ENCODE data around the gene MIEN1.

GRCh38 chr17:39684369-39685192 lies 45.8 kb downstream of the MIEN1 start:
- TF ChIP-seq CTCF (IDR thresholded peaks at IDR 0.05), result no peak
- TF ChIP-seq, protein P1, sequence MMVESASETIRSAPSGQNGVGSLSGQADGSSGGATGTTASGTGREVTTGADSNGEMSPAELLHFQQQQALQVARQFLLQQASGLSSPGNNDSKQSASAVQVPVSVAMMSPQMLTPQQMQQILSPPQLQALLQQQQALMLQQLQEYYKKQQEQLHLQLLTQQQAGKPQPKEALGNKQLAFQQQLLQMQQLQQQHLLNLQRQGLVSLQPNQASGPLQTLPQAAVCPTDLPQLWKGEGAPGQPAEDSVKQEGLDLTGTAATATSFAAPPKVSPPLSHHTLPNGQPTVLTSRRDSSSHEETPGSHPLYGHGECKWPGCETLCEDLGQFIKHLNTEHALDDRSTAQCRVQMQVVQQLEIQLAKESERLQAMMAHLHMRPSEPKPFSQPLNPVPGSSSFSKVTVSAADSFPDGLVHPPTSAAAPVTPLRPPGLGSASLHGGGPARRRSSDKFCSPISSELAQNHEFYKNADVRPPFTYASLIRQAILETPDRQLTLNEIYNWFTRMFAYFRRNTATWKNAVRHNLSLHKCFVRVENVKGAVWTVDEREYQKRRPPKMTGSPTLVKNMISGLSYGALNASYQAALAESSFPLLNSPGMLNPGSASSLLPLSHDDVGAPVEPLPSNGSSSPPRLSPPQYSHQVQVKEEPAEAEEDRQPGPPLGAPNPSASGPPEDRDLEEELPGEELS (CRISPR knock-in tag; IDR thresholded peaks at IDR 0.05), result no peak
- TF ChIP-seq ZBTB43 (CRISPR knock-in tag; IDR thresholded peaks at IDR 0.05), result no peak
- TF ChIP-seq SMAD3 (CRISPR knock-in tag; IDR thresholded peaks at IDR 0.05; ENCODE audit: borderline replicate concordance), result no peak
- no peak for TF ChIP-seq ZNF232 (CRISPR knock-in tag; IDR thresholded peaks at IDR 0.05)
- TF ChIP-seq HMGA2 (CRISPR knock-in tag; IDR thresholded peaks at IDR 0.05), result no peak
- no peak for TF ChIP-seq ZNF121 (CRISPR knock-in tag; IDR thresholded peaks at IDR 0.05)
- TF ChIP-seq, protein P2, sequence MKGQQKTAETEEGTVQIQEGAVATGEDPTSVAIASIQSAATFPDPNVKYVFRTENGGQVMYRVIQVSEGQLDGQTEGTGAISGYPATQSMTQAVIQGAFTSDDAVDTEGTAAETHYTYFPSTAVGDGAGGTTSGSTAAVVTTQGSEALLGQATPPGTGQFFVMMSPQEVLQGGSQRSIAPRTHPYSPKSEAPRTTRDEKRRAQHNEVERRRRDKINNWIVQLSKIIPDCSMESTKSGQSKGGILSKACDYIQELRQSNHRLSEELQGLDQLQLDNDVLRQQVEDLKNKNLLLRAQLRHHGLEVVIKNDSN (CRISPR knock-in tag; IDR thresholded peaks at IDR 0.05), result no peak
- TF ChIP-seq ATF6 (CRISPR knock-in tag; IDR thresholded peaks at IDR 0.05), result no peak
- no peak for TF ChIP-seq RORB (CRISPR knock-in tag; IDR thresholded peaks at IDR 0.05)
- no peak for TF ChIP-seq NFE2L1 (CRISPR knock-in tag; IDR thresholded peaks at IDR 0.05)
- TF ChIP-seq, protein P3, sequence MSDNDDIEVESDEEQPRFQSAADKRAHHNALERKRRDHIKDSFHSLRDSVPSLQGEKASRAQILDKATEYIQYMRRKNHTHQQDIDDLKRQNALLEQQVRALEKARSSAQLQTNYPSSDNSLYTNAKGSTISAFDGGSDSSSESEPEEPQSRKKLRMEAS (CRISPR knock-in tag; IDR thresholded peaks at IDR 0.05), result no peak
- no peak for TF ChIP-seq HMGXB4 (CRISPR knock-in tag; IDR thresholded peaks at IDR 0.05)
- TF ChIP-seq EMX1 (CRISPR knock-in tag; IDR thresholded peaks at IDR 0.05), result no peak

Measured in WTC11 (cell line).